Activated T-helper 9 cell treated with anti-CD3 and anti-CD28 coated beads, Interleukin-2, amount 50 U/mL, for 16 hours (primary cell): ENCODE results near the gene DCBLD2.

Source experiments
- DNase-seq: peaks from one replicate; pipeline ENCODE4 v3.0.0-alpha.2; 2020; ENCODE audit warnings: low read depth

DCBLD2 gene

GRCh38 chr3:98766924-98767323, 134.6 kb downstream of the DCBLD2 start:
- no peak for DNase-seq

- DNase-seq = no peak
Observed at GRCh38 chr3:98765721-98766120, 135.8 kb downstream of the DCBLD2 start.

GRCh38 chr3:98764472-98764884, 137.0 kb downstream of the DCBLD2 start:
- no peak for DNase-seq

- no peak for DNase-seq
Observed at GRCh38 chr3:98763819-98764418, 137.6 kb downstream of the DCBLD2 start.

- no peak for DNase-seq
Observed at GRCh38 chr3:98763076-98763475, 138.4 kb downstream of the DCBLD2 start, which contains the start of gene ST3GAL6. ST3GAL6 (plus strand) TSS chr3:98763340; CDS start chr3:98768441, 5,101 bp downstream.

- DNase-seq = no peak
Observed at GRCh38 chr3:98761643-98762229, 139.8 kb downstream of the DCBLD2 start.

- no peak for DNase-seq
Observed at GRCh38 chr3:98759629-98760028, 141.9 kb downstream of the DCBLD2 start.

GRCh38 chr3:98755601-98756000, 145.9 kb downstream of the DCBLD2 start:
- DNase-seq = no peak

GRCh38 chr3:98754483-98754882, 147.0 kb downstream of the DCBLD2 start:
- DNase-seq = no peak

GRCh38 chr3:98750276-98750919, 151.1 kb downstream of the DCBLD2 start:
- DNase-seq = no peak

GRCh38 chr3:98746882-98747281, 154.6 kb downstream of the DCBLD2 start:
- no peak for DNase-seq

GRCh38 chr3:98746122-98746521, 155.4 kb downstream of the DCBLD2 start:
- DNase-seq = no peak
